ENCODE data around the gene SETD1A. TPM values are rescaled to one million over a fixed set of nuclear protein-coding genes. Genes with fewer than 3 reads are reported as not detected.

The SETD1A gene
- total RNA-seq, 1 experiment from 2014 or later, result 28.8 TPM

- CTCF ChIA-PET, result interaction anchor here (0.6 to 1.0 kb wide), 4 partner anchors 105 to 549 kb away, joined by 3 to 6 read pairs (median 4); partner anchors contain the start of genes KAT8 and PRSS8
- peaks cover 55% of the 10 kb centered on the region for H3K36me3 Mint-ChIP-seq (ENCODE audit: insufficient read depth, unreplicated experiment)
- H3K4me1 Mint-ChIP-seq (ENCODE audit: low read depth, unreplicated experiment), result peaks cover 19% of the 10 kb centered on the region
- TF ChIP-seq CTCF (IDR thresholded peaks at IDR 0.05; ENCODE audit: unreplicated experiment), result no peak
- DNase-seq, result peak; percentile 71
- intact Hi-C loops (cut with micrococcal nuclease; ENCODE audit: unreplicated experiment), result loop anchor here (10.0 kb wide), 1 partner anchor 915 kb away; no protein-coding TSS in a partner anchor
- peak overlapping the region; percentile 80 for H3K4me3 Mint-ChIP-seq (ENCODE audit: low read depth, unreplicated experiment)
- no TSS peak for BruUV-seq (replicated peaks)
- no peaks in the 10 kb centered on the region for H3K9me3 Mint-ChIP-seq (ENCODE audit: low read depth, unreplicated experiment)
- H3K27ac Mint-ChIP-seq (ENCODE audit: unreplicated experiment), result peak overlapping the region; percentile 90
- no peaks in the 10 kb centered on the region for H3K27me3 Mint-ChIP-seq (ENCODE audit: unreplicated experiment)
Measured at GRCh38 chr16:30949650-30950515, 7.7 kb upstream of the SETD1A start.

DNA sequence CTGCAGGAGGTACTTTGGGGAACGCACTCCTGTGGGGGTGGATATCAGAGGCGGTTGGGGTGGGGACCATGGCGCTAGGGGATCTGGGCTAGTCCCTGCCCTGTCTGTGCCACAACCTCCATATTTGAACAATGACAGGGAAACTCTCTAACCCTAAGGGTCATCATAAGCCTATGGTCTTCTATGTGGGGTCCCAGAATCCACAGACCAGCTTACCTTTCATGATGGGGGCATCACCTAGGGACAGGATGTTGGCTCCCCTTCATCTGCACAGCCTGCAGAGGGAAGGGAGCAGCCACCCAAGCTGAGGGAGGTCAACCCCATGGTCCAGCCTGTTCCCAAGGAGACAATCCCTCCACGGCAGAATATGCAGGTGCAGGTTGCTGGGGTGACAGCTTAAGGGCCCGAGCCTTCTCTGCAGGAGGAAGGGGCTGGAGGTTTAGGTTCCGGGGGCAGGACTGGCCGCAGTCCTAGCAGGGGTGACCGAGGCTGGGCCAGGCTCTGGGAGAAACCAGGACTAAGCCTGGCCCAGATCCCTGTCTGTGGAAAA is 7.0 kb upstream of the SETD1A start:
- no peak for TF ChIP-seq CTCF (IDR thresholded peaks at IDR 0.05; ENCODE audit: unreplicated experiment)
- no peak for DNase-seq
- H3K36me3 Mint-ChIP-seq (ENCODE audit: insufficient read depth, unreplicated experiment), result peaks cover 49% of the 10 kb centered on the region
- H3K4me1 Mint-ChIP-seq (ENCODE audit: low read depth, unreplicated experiment), result peaks cover 19% of the 10 kb centered on the region
- H3K27me3 Mint-ChIP-seq (ENCODE audit: unreplicated experiment), result no peaks in the 10 kb centered on the region
- H3K9me3 Mint-ChIP-seq (ENCODE audit: low read depth, unreplicated experiment), result no peaks in the 10 kb centered on the region
- H3K4me3 Mint-ChIP-seq (ENCODE audit: low read depth, unreplicated experiment), result peak overlapping the region; percentile 80
- CTCF ChIA-PET, result interaction anchor here (0.7 kb wide), 1 partner anchor 167 kb away, joined by 3 read pairs; the partner anchor contains the start of gene KAT8
- peak overlapping the region; percentile 90 for H3K27ac Mint-ChIP-seq (ENCODE audit: unreplicated experiment)
- no TSS peak for BruUV-seq (replicated peaks)
- intact Hi-C loops (cut with micrococcal nuclease; ENCODE audit: unreplicated experiment), result loop anchor here (10.0 kb wide), 1 partner anchor 914 kb away; no protein-coding TSS in a partner anchor

DNA sequence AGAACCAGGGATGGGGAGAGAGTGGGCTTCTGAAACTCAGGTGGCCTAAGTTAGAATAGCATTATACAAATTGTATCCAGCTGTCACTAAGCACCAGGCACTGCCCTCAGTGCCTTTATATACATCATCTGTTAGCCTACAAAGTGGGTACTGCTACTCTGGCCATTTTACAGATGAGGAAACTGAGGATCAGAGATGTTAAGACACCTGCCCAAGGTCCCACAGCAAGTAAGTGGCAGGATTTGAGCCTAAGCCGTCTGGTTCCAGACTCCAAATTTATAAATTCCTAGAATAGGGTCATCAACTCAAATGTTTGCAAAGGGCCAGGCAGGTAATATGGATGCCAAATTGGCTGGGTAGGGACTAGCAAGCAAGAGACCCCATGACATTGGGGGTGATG is 6.4 kb upstream of the SETD1A start:
- Mint-ChIP-seq H3K27ac (ENCODE audit: unreplicated experiment) (no peak overlapping the region), H3K27me3 (ENCODE audit: unreplicated experiment) (no peaks in the 10 kb centered on the region), H3K4me1 (ENCODE audit: low read depth, unreplicated experiment) (peaks cover 19% of the 10 kb centered on the region), H3K36me3 (ENCODE audit: insufficient read depth, unreplicated experiment) (peaks cover 44% of the 10 kb centered on the region), H3K4me3 (ENCODE audit: low read depth, unreplicated experiment) (no peak overlapping the region), H3K9me3 (ENCODE audit: low read depth, unreplicated experiment) (no peaks in the 10 kb centered on the region)
- BruUV-seq (replicated peaks), result TSS peak; percentile 8
- CTCF ChIA-PET, result no interaction called here
- intact Hi-C loops (cut with micrococcal nuclease; ENCODE audit: unreplicated experiment), result loop anchor here (10.0 kb wide), 1 partner anchor 914 kb away; no protein-coding TSS in a partner anchor
- TF ChIP-seq CTCF (IDR thresholded peaks at IDR 0.05; ENCODE audit: unreplicated experiment), result no peak
- DNase-seq, result no peak

- DNase-seq, result no peak
- no peaks in the 10 kb centered on the region for H3K9me3 Mint-ChIP-seq (ENCODE audit: low read depth, unreplicated experiment)
- CTCF ChIA-PET, result no interaction called here
- peaks cover 40% of the 10 kb centered on the region for H3K36me3 Mint-ChIP-seq (ENCODE audit: insufficient read depth, unreplicated experiment)
- H3K4me3 Mint-ChIP-seq (ENCODE audit: low read depth, unreplicated experiment), result no peak overlapping the region
- intact Hi-C loops (cut with micrococcal nuclease; ENCODE audit: unreplicated experiment), result loop anchor here (10.0 kb wide), 1 partner anchor 913 kb away; no protein-coding TSS in a partner anchor
- TF ChIP-seq CTCF (IDR thresholded peaks at IDR 0.05; ENCODE audit: unreplicated experiment), result no peak
- BruUV-seq (replicated peaks), result no TSS peak
- no peak overlapping the region for H3K27ac Mint-ChIP-seq (ENCODE audit: unreplicated experiment)
- peaks cover 19% of the 10 kb centered on the region for H3K4me1 Mint-ChIP-seq (ENCODE audit: low read depth, unreplicated experiment)
- H3K27me3 Mint-ChIP-seq (ENCODE audit: unreplicated experiment), result no peaks in the 10 kb centered on the region
Measured at GRCh38 chr16:30951750-30952149, 5.8 kb upstream of the SETD1A start.

Measured in Calu3 (cell line).